ENCODE measurements around the gene ENPP1.

ENPP1 gene

GRCh38 chr6:131916847-131917246 lies 109.0 kb downstream of the ENPP1 start:
- DNase-seq (ENCODE audit: low read depth), result no peak
- TF ChIP-seq, protein P1, sequence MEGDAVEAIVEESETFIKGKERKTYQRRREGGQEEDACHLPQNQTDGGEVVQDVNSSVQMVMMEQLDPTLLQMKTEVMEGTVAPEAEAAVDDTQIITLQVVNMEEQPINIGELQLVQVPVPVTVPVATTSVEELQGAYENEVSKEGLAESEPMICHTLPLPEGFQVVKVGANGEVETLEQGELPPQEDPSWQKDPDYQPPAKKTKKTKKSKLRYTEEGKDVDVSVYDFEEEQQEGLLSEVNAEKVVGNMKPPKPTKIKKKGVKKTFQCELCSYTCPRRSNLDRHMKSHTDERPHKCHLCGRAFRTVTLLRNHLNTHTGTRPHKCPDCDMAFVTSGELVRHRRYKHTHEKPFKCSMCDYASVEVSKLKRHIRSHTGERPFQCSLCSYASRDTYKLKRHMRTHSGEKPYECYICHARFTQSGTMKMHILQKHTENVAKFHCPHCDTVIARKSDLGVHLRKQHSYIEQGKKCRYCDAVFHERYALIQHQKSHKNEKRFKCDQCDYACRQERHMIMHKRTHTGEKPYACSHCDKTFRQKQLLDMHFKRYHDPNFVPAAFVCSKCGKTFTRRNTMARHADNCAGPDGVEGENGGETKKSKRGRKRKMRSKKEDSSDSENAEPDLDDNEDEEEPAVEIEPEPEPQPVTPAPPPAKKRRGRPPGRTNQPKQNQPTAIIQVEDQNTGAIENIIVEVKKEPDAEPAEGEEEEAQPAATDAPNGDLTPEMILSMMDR (IDR thresholded peaks at IDR 0.05; ENCODE audit: low read length, missing control alignments), result no peak
- H3K4me3 ChIP-seq (replicated peaks; ENCODE audit: low read depth, low read length), result no peak overlapping the region

- TF ChIP-seq, protein P1 (IDR thresholded peaks at IDR 0.05; ENCODE audit: low read length, missing control alignments), result no peak
- no peak for DNase-seq (ENCODE audit: low read depth)
- H3K4me3 ChIP-seq (replicated peaks; ENCODE audit: low read depth, low read length), result no peak overlapping the region
These were observed 109.5 kb downstream of the ENPP1 start for GRCh38 chr6:131917318-131917717.

DNA sequence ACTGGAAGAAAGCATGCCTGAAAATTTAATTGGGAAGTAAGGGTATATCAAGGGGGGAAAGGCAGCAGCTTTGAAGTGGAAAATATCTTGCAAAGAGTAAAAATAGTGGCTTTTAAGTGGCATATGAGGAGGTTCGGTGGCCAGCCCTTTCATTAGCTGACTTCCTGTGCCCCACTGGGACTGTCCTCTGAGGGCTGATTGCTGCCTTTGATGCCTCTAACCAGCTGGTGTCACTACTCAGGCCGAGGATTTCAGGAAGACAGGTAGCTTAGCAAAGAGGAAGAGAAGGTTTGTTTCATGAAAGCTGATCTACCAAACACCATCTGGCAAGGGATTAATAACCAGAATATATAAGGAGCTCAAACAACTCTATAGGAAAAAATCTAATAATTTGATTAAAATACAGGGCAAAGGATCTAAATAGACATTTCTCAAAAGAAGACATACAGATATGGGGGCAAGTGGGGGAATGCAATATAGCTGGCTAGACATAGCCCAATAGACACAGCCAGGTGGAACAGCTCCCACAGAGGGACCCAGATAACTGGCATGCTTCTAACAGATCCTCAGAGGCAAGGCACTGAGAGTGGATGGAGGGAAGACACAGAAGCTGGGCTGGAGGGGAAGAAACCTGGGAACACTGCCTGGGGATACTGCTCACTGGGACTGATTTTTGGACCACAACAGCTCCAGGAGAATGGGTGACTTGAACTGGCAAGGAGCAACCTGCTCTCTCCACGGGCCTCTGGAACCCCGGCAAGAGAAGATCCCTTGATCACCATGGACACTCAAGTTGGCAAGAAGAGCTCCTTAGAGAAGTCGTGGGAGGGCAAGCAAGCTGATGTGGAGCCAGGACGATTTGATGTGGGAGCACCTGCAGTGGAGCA lies 110.2 kb downstream of the ENPP1 start:
- no peak for DNase-seq (ENCODE audit: low read depth)
- TF ChIP-seq, protein P1 (IDR thresholded peaks at IDR 0.05; ENCODE audit: low read length, missing control alignments), result no peak
- H3K4me3 ChIP-seq (replicated peaks; ENCODE audit: low read depth, low read length), result no peak overlapping the region

DNA sequence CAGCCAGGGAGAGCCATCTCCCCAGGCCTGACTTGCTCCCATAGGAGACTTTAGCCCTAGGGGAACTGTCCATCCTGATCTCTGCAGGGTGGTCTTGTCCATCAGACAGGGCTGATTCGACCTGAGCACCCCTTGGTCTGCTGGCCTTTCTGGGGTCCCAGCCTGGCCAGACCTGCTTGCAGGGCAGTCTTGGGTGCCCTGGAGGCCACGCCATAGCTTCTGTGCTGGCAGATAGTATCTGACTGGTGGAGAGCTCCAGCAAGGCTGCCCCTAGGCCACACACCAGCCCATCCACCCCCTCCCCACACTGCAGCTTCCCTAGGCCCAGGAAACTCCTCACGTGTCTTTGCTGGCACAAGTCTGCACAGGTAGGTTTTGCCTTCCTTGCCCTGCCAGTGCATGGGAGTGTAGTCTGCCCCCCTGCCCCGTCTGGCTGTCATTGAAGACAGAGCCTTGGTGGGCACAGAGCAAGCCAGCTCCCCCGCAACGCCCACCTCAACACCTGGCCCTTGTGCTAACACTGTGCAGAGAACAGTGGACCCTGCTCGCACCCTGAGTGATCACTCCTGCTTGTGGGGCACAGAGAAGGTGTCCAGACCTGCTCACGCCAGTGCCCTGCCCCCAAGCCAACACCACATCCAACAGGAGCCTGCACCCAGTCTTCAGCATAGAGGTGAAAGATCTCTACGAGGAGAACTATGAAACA lies 111.0 kb downstream of the ENPP1 start:
- no peak for DNase-seq (ENCODE audit: low read depth)
- TF ChIP-seq, protein P1 (IDR thresholded peaks at IDR 0.05; ENCODE audit: low read length, missing control alignments), result no peak
- no peak overlapping the region for H3K4me3 ChIP-seq (replicated peaks; ENCODE audit: low read depth, low read length)

DNA sequence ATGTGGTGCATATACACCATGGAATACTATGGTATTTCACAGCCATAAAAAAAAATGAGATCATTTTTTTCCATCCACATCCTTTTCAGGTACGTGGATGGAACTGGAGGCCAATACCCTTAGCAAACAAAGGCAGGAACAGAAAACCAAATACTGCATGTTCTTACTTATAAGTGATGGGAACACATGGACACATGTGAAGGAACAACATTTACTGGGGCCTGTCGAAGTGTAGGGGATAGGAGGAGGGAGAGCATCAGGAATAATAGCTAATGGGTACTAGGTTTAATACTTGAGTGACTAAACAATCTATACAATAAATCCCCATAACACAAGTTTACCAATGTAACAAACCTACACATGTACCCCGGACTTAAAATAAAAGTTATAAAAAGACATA lies 112.8 kb downstream of the ENPP1 start:
- DNase-seq (ENCODE audit: low read depth), result no peak
- H3K4me3 ChIP-seq (replicated peaks; ENCODE audit: low read depth, low read length), result no peak overlapping the region
- TF ChIP-seq, protein P1 (IDR thresholded peaks at IDR 0.05; ENCODE audit: low read length, missing control alignments), result no peak

- no peak overlapping the region for H3K4me3 ChIP-seq (replicated peaks; ENCODE audit: low read depth, low read length)
- TF ChIP-seq, protein P1 (IDR thresholded peaks at IDR 0.05; ENCODE audit: low read length, missing control alignments), result peak; percentile 74
- DNase-seq (ENCODE audit: low read depth), result peak; percentile 81
These were observed 115.5 kb downstream of the ENPP1 start for GRCh38 chr6:131923356-131923755.

Data from fibroblast of pulmonary artery (primary cell).